Upper lobe of left lung (tissue), 4 donors: ENCODE measurements around the gene ZNF615.
"Not testable (repeated sequence)": the region's sequence is repeated elsewhere in the genome, so short reads cannot be mapped to it uniquely, and the experiment has no call there.

ENCODE experiments used
- POLR2AphosphoS5 ChIP-seq, 2 donors: sonication (generic); formaldehyde crosslinking; IDR thresholded peaks; one replicate each; pipeline ENCODE4 v1.5.1; 2017; ENCODE audit warnings: antibody characterized with exemption in 2 of 2
- TF ChIP-seq, protein P1 (sequence below), 6 experiments: fragments of 450-650 bp in 4 of 6; fragments of 200-600 bp in 2 of 6; sonication (generic) in 2 of 6; IDR thresholded peaks; one replicate each; pipeline ENCODE4 v1.5.1; 2016 to 2019; ENCODE audit warnings: antibody characterized with exemption in 6 of 6

- not testable (repeated sequence) for TF ChIP-seq POLR2AphosphoS5 (IDR thresholded peaks at IDR 0.05)
- TF ChIP-seq, protein P1, sequence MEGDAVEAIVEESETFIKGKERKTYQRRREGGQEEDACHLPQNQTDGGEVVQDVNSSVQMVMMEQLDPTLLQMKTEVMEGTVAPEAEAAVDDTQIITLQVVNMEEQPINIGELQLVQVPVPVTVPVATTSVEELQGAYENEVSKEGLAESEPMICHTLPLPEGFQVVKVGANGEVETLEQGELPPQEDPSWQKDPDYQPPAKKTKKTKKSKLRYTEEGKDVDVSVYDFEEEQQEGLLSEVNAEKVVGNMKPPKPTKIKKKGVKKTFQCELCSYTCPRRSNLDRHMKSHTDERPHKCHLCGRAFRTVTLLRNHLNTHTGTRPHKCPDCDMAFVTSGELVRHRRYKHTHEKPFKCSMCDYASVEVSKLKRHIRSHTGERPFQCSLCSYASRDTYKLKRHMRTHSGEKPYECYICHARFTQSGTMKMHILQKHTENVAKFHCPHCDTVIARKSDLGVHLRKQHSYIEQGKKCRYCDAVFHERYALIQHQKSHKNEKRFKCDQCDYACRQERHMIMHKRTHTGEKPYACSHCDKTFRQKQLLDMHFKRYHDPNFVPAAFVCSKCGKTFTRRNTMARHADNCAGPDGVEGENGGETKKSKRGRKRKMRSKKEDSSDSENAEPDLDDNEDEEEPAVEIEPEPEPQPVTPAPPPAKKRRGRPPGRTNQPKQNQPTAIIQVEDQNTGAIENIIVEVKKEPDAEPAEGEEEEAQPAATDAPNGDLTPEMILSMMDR (IDR thresholded peaks at IDR 0.05), result not testable (repeated sequence)
These were observed 18.4 kb upstream of the ZNF615 start for GRCh38 chr19:52026255-52026990.
